Activated naive CD8-positive, alpha-beta T cell treated with anti-CD3 and anti-CD28 coated beads, Interleukin-2, amount 50 U/mL, for 24 hours (primary cell): ENCODE measurements around the gene MYB.

Experiments used
- ATAC-seq: fragments of 150-1000 bp; cut with Tn5 transposase; one replicate; pipeline ENCODE4 v1.10.0; 2021
- DNase-seq: peaks from one replicate; pipeline ENCODE4 v3.0.0; 2021
- H3K27ac Mint-ChIP-seq: one replicate; pipeline ENCODE4 v1.8.0; 2021; ENCODE audit warnings: mild to moderate bottlenecking, mixed read lengths
- H3K27me3 Mint-ChIP-seq: one replicate; pipeline ENCODE4 v1.8.0; 2021; ENCODE audit warnings: mixed read lengths
- H3K36me3 Mint-ChIP-seq: one replicate; pipeline ENCODE4 v1.8.0; 2021; ENCODE audit warnings: low read depth, mixed read lengths
- H3K4me1 Mint-ChIP-seq: one replicate; pipeline ENCODE4 v1.8.0; 2021; ENCODE audit warnings: mixed read lengths
- H3K4me3 Mint-ChIP-seq: one replicate; pipeline ENCODE4 v1.8.0; 2021; ENCODE audit warnings: mild to moderate bottlenecking, moderate library complexity, mixed read lengths
- H3K9me3 Mint-ChIP-seq: one replicate; pipeline ENCODE4 v1.8.0; 2021; ENCODE audit warnings: mixed read lengths

The MYB gene

DNA sequence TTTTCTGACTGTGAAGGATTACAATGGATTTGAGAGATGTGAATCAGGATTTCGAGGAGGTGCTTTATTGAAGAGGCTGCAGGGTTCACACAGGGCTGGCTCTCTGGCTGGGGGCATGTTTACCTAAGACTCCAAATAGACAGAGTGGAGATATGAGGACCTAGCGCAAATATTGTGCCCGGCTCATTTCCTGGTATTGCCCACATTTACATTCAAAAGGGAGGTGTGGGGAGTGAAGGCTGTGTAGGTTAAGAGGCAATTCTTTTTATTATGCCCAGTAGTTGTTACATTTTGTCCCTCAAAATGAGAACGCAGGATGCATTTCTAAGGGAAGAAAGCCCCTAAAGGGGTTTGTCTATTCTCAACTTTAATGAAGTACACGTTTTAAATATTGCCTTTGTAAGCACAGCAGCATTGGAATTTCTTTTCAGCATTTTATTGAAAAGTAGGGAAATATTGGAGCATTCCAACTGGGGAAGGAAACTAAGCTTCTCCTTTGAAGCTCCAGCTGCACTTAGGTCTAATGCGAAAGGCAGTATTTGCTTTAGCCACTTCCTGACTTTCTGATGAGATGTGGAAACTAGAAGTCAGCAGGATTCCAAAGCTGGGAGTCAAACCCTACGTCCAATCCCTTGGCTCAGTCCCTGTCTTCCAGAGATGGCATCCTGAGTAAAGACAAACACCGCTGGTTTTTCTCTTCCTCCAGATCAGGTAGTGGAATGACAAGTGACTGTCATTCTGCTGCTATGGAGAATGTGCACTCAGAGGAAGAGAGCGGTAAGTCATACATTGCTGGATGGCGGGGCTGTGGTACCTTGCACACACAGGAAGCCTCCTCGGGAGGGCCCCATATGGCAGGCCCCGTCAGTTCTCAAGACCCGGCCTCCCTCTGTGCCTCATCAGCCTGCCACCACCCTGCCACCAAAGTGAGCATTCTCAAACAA lies 70.7 kb downstream of the MYB start:
- peak; percentile 40 for ATAC-seq
- no peaks in the 10 kb centered on the region for H3K9me3 Mint-ChIP-seq
- peaks cover 12% of the 10 kb centered on the region for H3K4me1 Mint-ChIP-seq
- peaks cover 2% of the 10 kb centered on the region for H3K27me3 Mint-ChIP-seq
- no peak overlapping the region for H3K27ac Mint-ChIP-seq
- H3K4me3 Mint-ChIP-seq, result no peak overlapping the region
- no peak for DNase-seq
- no peaks in the 10 kb centered on the region for H3K36me3 Mint-ChIP-seq

DNA sequence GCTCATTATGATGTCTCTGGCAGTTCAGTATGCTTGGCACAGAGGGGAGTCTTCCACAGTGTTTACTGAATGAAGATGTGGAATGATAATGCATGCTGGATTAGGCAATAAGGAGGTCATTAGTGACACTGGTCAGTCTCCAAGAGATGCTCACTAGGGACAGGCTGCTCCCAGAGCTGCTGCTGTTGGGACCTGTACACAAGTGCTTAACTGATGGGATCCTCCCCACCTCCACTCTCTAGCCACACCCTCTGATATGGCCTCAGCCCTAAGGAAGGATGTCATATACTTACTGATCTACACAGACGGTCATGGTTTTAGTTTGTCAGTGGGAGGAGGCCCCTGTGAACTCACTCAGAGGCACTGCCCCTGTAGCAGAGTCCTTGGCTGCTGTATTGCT lies 73.4 kb downstream of the MYB start:
- peaks cover 11% of the 10 kb centered on the region for H3K4me1 Mint-ChIP-seq
- DNase-seq, result no peak
- no peaks in the 10 kb centered on the region for H3K9me3 Mint-ChIP-seq
- no peak for ATAC-seq
- H3K4me3 Mint-ChIP-seq, result no peak overlapping the region
- H3K27me3 Mint-ChIP-seq, result peaks cover 2% of the 10 kb centered on the region
- H3K27ac Mint-ChIP-seq, result no peak overlapping the region
- H3K36me3 Mint-ChIP-seq, result no peaks in the 10 kb centered on the region

DNA sequence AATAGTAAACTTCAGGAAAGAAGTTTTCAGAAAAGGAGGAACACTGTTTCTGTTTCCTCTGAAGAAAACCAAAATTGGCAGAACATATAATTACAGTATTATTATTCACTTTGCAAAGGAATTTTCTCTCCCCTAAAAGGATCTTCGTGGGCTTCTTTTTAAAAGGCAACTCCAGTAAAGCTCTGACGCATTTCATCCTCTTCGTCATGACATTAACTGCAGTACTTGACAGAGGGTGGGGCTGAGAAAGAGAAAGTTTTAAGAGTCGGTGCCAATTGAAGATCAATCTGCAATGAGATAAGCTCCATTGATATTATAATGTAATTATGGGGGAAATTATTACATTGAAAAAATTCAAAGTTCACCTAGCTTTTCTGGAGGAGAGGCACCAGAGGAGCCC lies 75.8 kb downstream of the MYB start:
- Mint-ChIP-seq H3K36me3 (no peaks in the 10 kb centered on the region), H3K9me3 (no peaks in the 10 kb centered on the region), H3K27ac (no peak overlapping the region), H3K4me1 (peaks cover 1% of the 10 kb centered on the region), H3K27me3 (peaks cover 2% of the 10 kb centered on the region), H3K4me3 (no peak overlapping the region)
- DNase-seq (no peak), ATAC-seq (no peak)

DNA sequence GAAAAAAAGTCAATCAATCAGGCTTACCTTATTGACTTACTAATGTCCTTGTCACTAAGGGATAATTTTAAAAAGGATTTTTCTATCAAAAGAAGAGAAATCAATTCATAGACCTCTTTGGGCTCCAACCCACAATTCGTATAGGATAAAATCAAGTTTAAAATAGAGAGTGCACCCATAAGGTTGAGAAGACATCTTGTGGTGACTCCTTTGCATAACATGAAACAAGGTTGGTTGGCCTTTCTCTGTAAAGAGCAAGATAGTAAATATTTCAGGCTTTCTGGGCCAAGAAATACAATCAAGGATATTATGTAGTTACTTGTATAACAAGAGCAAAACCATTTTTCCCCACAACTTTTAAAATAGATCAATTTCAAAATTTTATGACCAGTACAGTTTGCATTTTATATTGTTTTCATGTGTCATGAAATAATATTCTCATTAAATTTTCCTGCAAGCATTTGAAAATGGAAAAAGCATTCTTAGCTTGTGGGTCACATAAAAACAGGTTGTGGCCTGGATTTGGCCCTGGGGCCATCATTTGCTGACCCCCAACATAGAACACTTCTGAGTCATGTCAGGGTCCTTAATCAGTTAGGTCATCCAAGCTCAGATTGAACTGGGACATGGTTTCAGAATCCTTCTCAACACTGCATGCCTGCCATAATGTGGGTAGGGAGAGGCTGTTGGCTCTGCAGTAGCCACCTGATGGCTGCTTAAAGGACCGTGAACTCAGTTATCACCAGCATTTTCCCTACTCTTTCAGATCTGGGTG lies 76.7 kb downstream of the MYB start:
- Mint-ChIP-seq H3K36me3 (no peaks in the 10 kb centered on the region), H3K4me1 (peaks cover 1% of the 10 kb centered on the region), H3K4me3 (no peak overlapping the region), H3K27ac (no peak overlapping the region), H3K9me3 (no peaks in the 10 kb centered on the region), H3K27me3 (peaks cover 2% of the 10 kb centered on the region)
- ATAC-seq (no peak), DNase-seq (no peak)

DNA sequence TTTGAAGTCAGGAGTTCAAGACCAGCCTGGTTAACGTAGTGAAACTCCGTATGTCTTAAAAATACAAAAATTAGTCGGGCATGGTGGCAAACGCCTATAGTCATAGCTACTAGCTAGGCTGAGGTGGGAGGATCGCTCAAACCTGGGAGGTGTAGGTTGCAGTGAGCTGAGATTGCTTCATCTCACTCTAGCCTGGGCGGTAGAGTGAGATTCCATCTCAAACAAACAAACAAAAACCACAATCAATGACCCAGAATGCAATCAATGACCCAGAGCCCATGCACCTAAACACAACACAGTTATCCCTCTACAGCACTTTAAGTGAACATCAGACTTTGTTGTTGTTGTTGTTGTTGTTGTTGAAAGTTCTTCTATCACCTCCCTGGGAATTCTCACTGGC lies 77.9 kb downstream of the MYB start:
- Mint-ChIP-seq H3K36me3 (no peaks in the 10 kb centered on the region), H3K4me1 (no peaks in the 10 kb centered on the region), H3K9me3 (no peaks in the 10 kb centered on the region), H3K27me3 (peaks cover 2% of the 10 kb centered on the region), H3K27ac (no peak overlapping the region), H3K4me3 (no peak overlapping the region)
- DNase-seq (no peak), ATAC-seq (no peak)

DNA sequence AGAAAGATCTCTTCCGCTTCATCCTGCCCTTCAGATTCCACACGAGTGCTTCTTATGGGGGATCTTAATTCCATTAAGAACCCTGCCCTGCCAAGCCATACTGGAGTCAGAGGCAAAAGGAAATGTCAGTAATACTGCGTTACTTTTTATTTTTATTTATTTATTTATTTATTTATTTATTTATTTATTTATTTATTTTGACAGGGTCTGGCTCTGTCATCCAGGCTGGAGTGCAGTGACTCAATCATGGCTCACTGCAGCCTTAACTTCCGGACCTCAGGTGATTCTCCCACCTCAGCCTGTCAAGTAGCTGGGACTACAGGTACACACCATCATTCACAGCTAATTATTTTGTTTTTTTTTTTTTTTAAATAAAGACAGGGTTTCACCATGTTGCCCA lies 79.5 kb downstream of the MYB start:
- peaks cover 5% of the 10 kb centered on the region for H3K4me1 Mint-ChIP-seq

DNA sequence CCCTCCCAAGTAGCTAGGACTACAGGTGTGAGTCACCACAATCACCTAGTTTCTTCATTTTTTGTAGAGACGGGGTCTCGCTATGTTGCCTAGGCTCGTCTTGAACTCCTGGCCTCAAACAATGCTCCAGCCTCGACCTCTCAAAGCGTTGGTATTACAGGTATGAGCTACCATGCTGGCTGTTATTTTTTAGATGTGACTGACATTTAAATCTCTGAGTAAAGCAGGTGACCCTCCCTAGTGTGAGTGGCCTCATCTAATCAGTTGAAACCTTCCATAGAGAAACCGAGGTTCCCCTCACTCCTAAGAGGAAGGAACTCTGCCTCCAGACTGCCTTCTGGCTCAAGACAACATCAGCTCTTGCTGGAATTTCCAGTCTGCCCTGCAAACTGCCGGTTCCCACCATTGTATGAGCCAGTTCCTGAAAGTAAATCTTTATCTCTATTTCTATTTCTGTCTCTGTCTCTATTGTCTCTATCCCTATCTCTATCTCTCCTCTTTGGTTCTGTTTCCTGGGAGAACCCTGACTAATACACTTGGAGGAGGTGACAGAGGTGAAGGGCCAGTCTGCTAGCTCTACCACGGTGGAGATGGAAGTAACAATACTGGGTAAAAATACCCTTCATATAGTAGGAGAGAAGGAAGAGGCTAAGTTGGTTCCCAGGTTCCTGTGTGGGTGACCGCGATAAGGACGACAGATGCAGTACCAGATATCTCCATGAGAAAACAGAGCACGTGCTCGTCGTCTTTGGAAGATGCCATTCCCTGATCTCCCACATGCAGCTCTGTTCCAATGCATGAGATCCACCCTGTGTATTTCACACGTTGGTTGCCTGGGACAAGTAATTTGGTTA lies 81.0 kb downstream of the MYB start:
- H3K9me3 Mint-ChIP-seq, result no peaks in the 10 kb centered on the region
- peaks cover 8% of the 10 kb centered on the region for H3K4me1 Mint-ChIP-seq
- DNase-seq (no peak), ATAC-seq (no peak)
- peak overlapping the region; percentile 11 for H3K27ac Mint-ChIP-seq
- no peak overlapping the region for H3K4me3 Mint-ChIP-seq
- H3K27me3 Mint-ChIP-seq, result no peaks in the 10 kb centered on the region
- H3K36me3 Mint-ChIP-seq, result no peaks in the 10 kb centered on the region

More for the DNA sequence above, 79.5 kb downstream of the MYB start:
- H3K4me3 Mint-ChIP-seq, result no peak overlapping the region
- ATAC-seq (no peak), DNase-seq (no peak)
- H3K36me3 Mint-ChIP-seq, result no peaks in the 10 kb centered on the region
- no peak overlapping the region for H3K27ac Mint-ChIP-seq
- H3K9me3 Mint-ChIP-seq, result no peaks in the 10 kb centered on the region
- peaks cover 2% of the 10 kb centered on the region for H3K27me3 Mint-ChIP-seq

DNA sequence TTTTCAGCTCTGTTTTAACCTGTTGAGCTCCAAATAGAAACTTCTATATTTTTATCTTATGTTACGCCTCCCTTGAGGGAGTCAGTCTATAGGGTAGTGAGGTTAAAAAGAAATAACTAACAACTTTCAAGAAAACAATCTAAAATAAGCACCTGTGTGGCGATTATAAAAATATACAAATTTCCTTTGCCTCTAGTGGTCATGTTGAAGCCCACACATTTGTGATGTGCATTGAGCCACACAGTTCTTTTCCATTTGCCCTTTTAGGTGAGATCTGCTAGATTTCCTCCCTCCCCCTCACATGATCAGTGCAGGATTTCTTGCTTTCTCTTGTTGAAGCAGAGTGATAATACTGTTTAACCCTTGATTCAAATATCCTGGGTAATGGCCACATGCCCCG lies 84.2 kb downstream of the MYB start:
- no peak overlapping the region for H3K27ac Mint-ChIP-seq
- no peaks in the 10 kb centered on the region for H3K9me3 Mint-ChIP-seq
- DNase-seq (no peak), ATAC-seq (peak; percentile 53)
- no peak overlapping the region for H3K4me3 Mint-ChIP-seq
- H3K4me1 Mint-ChIP-seq, result peaks cover 16% of the 10 kb centered on the region
- H3K27me3 Mint-ChIP-seq, result peaks cover 3% of the 10 kb centered on the region
- no peaks in the 10 kb centered on the region for H3K36me3 Mint-ChIP-seq

DNA sequence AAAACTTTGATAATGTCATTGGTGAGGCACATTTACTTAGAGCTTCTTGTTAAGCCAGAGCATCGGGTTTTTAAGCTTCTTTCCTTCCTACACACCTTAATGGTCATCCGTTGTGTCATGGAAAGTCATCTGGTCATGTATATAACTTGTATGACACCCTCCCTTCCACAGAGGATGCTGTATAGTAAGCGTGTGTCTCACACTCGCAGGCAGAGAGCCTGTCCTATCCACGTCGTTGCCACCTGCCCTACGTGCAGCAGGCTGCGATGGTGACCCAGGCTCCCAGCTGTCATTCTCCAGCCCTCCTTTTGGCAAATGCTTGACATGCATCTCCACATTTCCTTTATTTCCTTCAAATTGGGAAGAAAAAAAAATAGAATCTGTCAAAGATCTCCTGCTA lies 85.6 kb downstream of the MYB start:
- Mint-ChIP-seq H3K4me1 (peaks cover 16% of the 10 kb centered on the region), H3K27me3 (peaks cover 3% of the 10 kb centered on the region), H3K27ac (no peak overlapping the region), H3K36me3 (no peaks in the 10 kb centered on the region), H3K9me3 (no peaks in the 10 kb centered on the region), H3K4me3 (no peak overlapping the region)
- DNase-seq (no peak), ATAC-seq (no peak)

DNA sequence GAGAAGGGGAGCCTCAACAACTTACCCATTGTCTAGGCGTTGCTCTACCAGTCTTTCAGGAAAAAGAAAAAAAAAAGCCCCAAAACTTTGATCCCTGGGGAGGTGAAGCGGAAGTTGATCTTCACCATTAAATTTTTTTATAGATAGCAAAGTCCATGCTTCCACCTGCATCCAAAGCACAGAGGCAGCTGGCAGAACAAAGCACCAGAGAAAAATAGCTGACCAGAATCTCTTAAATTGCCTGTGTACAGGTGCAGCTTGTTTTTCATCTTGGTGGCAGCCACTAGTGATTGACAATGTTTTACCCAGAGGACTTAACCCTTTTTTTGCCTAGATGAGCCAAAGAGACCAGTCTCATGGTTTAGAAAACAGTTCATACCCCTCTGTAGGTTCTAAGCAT lies 86.0 kb downstream of the MYB start:
- Mint-ChIP-seq H3K4me1 (peaks cover 16% of the 10 kb centered on the region), H3K4me3 (no peak overlapping the region), H3K27ac (no peak overlapping the region), H3K9me3 (no peaks in the 10 kb centered on the region), H3K27me3 (peaks cover 3% of the 10 kb centered on the region), H3K36me3 (no peaks in the 10 kb centered on the region)
- no peak for DNase-seq
- ATAC-seq, result no peak

DNA sequence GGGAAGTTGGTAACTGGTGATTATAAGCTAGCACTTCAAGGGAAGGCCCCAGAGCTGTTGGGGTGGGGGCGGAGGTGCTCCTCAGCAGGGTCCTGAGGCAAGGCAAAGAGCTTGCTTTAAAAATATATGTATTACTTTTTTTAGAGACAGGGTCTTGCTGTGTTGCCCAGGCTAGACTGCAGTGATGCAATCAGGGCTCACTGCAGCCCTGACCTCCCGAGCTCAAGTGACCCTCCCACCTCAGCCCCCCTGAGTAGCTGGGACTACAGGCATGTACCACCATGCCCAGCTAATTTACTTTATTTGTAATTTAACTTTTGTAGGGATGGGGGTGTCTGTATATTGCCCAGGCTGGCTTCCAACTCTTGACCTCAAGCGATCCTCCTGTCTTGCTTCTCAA lies 87.2 kb downstream of the MYB start:
- peaks cover 16% of the 10 kb centered on the region for H3K4me1 Mint-ChIP-seq
- H3K9me3 Mint-ChIP-seq, result no peaks in the 10 kb centered on the region
- H3K27ac Mint-ChIP-seq, result peak overlapping the region; percentile 18
- H3K27me3 Mint-ChIP-seq, result peaks cover 3% of the 10 kb centered on the region
- DNase-seq (no peak), ATAC-seq (no peak)
- no peak overlapping the region for H3K4me3 Mint-ChIP-seq
- H3K36me3 Mint-ChIP-seq, result no peaks in the 10 kb centered on the region

DNA sequence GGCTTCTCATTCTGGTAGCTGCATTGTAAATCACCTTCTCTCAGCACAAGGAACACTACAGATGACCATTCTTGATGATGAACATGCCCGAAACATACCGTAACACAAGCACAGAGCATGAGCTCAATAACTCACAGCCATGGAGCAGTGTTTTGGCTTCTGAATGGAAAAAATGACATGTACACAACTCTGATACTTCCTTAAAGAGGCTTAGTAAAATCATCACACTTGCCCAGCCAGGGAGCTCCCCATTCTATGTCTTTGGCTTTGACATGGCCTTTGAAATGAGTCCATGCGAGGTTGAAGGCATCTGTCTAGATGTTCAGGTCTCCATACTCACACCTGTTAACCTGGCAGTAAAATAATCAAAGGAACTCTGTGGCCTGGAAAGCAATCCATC lies 87.6 kb downstream of the MYB start:
- H3K27ac Mint-ChIP-seq, result no peak overlapping the region
- H3K27me3 Mint-ChIP-seq, result peaks cover 4% of the 10 kb centered on the region
- no peak overlapping the region for H3K4me3 Mint-ChIP-seq
- DNase-seq (no peak), ATAC-seq (peak; percentile 58)
- H3K36me3 Mint-ChIP-seq, result no peaks in the 10 kb centered on the region
- no peaks in the 10 kb centered on the region for H3K9me3 Mint-ChIP-seq
- H3K4me1 Mint-ChIP-seq, result peaks cover 16% of the 10 kb centered on the region
